GM18526 (cell line): Measurements from ENCODE around the gene BAMBI.

Experiments used
- POLR2A ChIP-seq: IDR thresholded peaks from 3 replicates; pipeline ENCODE4 v1.6.1; 2011; ENCODE audit not compliant: insufficient read length; ENCODE audit errors: extremely low read depth

Gene BAMBI

GRCh38 chr10:28713626-28714352 lies 36.5 kb downstream of the BAMBI start:
- no peak for TF ChIP-seq POLR2A

DNA sequence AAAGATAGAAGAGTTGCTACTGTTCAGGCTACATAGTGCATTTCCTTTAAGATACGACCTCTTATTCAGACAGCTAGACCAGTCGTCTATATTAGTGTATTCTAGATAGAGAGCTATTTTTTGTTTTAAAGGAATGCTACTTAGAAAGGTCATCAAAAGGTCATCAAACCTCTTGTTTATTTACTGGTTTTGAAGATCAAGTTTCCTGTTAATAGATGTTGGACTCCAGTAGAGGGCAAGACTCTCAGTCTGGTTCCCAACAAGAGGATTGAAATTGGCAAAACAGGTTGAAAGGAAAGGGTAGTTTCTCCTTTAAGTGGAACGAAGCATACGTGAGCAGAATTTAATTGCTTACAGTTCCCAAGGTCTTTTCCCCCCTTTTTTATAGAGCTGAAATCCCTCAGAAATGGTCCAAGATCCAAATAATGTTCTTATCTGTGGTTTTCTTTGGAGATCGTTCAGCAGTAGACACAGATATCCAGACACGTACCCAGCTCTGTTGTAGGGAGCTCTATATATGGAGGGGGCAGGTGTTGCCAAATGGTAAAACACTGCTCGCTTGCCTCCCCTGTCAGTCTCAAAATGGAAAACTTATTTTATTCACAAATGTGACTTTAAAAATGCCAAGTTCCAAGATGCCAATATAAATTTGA lies 37.2 kb downstream of the BAMBI start:
- no peak for TF ChIP-seq POLR2A

- no peak for TF ChIP-seq POLR2A
Observed at GRCh38 chr10:28715246-28715645, 37.9 kb downstream of the BAMBI start.

- TF ChIP-seq POLR2A: no peak
Observed at GRCh38 chr10:28715757-28716156, 38.4 kb downstream of the BAMBI start.

GRCh38 chr10:28716748-28717147 lies 39.4 kb downstream of the BAMBI start:
- TF ChIP-seq POLR2A: no peak

GRCh38 chr10:28717656-28718201 lies 40.4 kb downstream of the BAMBI start:
- TF ChIP-seq POLR2A: no peak

GRCh38 chr10:28719789-28720436 lies 42.6 kb downstream of the BAMBI start:
- TF ChIP-seq POLR2A: no peak

DNA sequence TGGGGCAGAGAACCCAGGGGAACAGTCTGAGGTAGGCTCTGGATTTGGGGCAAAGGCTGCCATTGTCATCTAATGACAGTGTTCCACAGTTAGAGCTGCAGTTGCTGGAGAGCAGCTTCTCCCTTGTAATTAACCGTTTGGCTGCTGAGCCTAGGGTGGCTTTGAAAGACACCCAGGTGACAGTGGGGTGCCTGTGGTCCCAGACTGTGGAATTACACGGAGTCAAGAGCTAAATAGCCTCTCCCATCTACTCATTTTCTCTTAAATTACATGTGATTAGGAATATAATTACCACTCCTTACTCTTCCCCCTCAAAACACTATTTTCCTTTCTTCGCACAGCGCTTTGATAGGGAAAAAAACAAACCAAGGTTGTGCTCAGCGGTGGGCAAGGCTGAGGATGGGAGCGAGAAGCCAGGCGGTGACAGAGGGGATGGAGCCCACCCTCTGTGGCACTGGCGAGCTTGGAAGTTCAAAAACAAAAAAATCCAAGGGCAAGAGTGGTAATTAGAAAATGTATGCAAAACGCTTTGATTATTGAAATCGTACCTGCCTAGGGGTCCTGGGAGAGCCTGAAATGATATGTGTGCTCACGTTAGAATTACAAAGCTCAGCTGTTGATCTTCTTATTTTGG lies 44.1 kb downstream of the BAMBI start:
- TF ChIP-seq POLR2A: no peak

DNA sequence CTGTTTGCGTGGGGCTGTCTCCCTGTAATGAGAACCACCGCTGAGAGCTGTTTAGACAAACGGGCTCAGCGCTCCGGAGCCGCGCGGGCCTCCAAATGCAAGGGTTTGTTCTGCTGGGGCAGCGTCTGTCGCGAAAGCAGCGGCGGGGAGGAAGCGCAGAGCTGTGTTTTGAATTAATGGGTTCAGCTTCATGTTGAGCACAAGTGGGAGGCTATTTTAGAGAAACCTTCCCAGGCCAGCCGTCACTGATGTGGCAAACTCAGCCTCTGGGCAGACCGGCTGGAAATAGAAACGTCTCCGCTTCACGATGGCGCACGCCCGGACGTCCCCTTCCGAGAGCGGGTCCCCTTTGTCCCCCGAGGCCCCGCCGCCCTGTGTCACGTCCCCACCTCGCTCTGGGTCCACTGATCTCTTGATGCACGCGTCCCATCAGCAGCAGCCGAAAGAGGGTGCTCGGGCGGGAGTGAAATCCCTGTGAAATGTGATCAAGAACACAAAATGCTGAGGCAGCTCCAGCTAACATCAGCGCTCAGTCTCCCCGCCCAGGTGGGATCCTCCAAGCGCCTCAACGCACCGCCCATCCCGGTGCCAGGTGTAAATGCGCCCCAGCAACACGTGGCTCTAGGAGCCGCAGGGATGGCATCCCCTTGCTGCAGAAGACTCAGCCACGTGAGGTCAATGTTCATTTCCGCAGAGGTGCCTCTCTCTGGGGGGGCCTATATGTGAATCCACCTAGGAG lies 44.9 kb downstream of the BAMBI start:
- no peak for TF ChIP-seq POLR2A

GRCh38 chr10:28728366-28728765 lies 51.0 kb downstream of the BAMBI start:
- no peak for TF ChIP-seq POLR2A

- no peak for TF ChIP-seq POLR2A
Observed at GRCh38 chr10:28730031-28730778, 52.9 kb downstream of the BAMBI start.

- no peak for TF ChIP-seq POLR2A
Observed at GRCh38 chr10:28732091-28732490, 54.8 kb downstream of the BAMBI start.
